ENCODE data around the gene AURKA. TPM values are rescaled to one million over a fixed set of nuclear protein-coding genes. Genes with fewer than 3 reads are reported as not detected.
"Not testable (repeated sequence)": the region's sequence is repeated elsewhere in the genome, so short reads cannot be mapped to it uniquely, and the experiment has no call there.

Gene AURKA
- polyA plus RNA-seq, 3 donors, result 13.5 to 20.0 (median 19.5) TPM

GRCh38 chr20:56343861-56344381, 48.1 kb downstream of the AURKA start:
- DNase-seq (ENCODE audit: extremely low read depth in 1 of 11, low read depth in 9 of 11, low spot score in 4 of 11), result no peak

GRCh38 chr20:56342783-56343182, 49.2 kb downstream of the AURKA start:
- no peak for DNase-seq (ENCODE audit: extremely low read depth in 1 of 11, low read depth in 9 of 11, low spot score in 4 of 11)

DNA sequence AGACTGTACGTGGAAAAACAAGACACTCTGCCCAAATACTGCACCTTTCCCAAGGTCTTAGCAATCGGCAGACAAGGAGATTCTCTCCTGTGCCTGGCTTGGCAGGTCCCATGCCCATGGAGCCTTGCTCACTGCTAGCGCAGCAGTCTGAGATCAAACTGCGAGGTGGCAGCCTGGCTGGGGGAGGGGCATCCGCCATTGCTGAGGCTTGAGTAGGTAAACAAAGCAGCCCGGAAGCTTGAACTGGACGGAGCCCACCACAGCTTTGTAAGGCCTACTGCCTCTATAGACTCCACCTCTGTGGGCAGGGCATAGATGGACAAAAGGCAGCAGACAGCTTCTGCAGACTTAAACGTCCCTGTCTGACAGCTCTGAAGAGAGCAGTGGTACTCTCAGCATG, 55.3 kb downstream of the AURKA start:
- DNase-seq (ENCODE audit: extremely low read depth in 1 of 11, low read depth in 9 of 11, low spot score in 4 of 11), result not testable (repeated sequence)

GRCh38 chr20:56328861-56329260, 63.2 kb downstream of the AURKA start:
- DNase-seq (ENCODE audit: extremely low read depth in 1 of 11, low read depth in 9 of 11, low spot score in 4 of 11), result peak in 10 of 11 donors; percentile 24 to 61 (median 48)

GRCh38 chr20:56324806-56325205, 67.2 kb downstream of the AURKA start:
- no peak for DNase-seq (ENCODE audit: extremely low read depth in 1 of 11, low read depth in 9 of 11, low spot score in 4 of 11)

DNA sequence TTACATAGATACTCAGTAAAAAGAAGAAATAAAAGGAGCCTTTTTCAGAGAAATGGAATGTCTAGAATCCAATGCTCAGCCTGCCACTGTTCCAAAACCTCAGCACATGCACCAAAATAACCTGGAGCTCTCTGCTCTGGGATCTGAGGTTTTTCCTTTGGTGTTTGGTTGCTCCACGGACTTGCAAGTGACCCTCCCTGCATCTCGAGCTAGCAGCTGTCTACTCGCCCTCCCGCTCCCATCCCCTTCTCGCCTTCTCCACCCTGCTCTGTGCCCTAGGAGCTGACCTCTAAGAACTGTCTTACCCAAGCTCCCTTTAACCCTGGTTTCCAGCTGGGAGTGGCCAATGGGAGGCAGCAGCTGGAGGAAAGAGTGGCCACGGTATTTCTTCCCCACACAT, 68.4 kb downstream of the AURKA start:
- DNase-seq (ENCODE audit: extremely low read depth in 1 of 11, low read depth in 9 of 11, low spot score in 4 of 11), result no peak

DNA sequence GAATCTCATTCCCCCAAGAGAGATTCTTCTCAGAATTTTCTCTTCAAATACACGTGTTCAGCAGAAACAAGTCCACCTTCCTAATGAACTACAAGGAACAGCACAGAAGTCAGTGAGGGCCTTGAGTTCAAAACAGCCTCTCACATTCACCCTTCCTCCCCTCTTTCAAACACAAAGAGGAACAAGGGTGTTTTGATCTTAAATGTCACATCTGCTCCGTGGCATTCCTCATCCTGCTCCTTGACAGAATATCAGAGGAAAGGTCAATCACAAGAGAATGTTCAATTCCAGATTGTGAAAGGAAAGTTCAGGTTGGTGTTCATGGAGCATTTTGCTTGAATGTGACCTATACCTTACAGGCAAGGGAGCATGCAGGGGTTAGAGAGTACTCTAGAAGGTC, 68.8 kb downstream of the AURKA start:
- no peak for DNase-seq (ENCODE audit: extremely low read depth in 1 of 11, low read depth in 9 of 11, low spot score in 4 of 11)

DNA sequence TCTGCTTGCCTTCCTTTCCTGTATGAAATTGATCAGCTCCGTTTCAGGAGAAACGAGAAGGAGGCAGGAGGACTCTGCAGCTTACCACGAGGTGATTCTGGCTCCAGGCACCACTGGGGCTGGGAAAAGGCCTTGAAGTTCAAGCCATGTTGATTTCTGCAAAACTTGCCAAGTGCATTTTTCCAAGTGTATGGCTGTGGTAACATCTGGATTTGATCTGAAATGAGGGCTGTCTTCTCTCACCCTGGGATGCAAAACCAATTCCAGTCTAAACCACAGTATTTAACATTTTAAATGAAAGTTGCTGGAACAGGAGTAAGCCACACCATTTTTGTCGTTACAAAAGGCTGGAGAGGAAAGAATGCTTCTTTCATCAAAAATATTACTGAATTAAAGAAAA, 69.3 kb downstream of the AURKA start:
- no peak for DNase-seq (ENCODE audit: extremely low read depth in 1 of 11, low read depth in 9 of 11, low spot score in 4 of 11)

Other genes starting within 250 kb of the AURKA start
- gene MC3R, start 143.5 kb downstream of the AURKA start, polyA plus RNA-seq (ENCODE audit: insufficient read length in 3 of 3), result not detected
- gene FAM210B, start 33.2 kb downstream of the AURKA start, polyA plus RNA-seq (ENCODE audit: insufficient read length in 3 of 3), result 10 to 100 TPM; 35.2 to 45.0 (median 39.5) TPM
- 10 to 100 TPM; 42.8 to 49.7 (median 43.6) TPM for gene CSTF1, start 430 bp upstream of the AURKA start, polyA plus RNA-seq (ENCODE audit: insufficient read length in 3 of 3)
- gene CASS4, start 20.0 kb upstream of the AURKA start, polyA plus RNA-seq (ENCODE audit: insufficient read length in 3 of 3), result 1 to 10 TPM; 2.9 to 3.3 (median 3.1) TPM
- gene RTF2, start 76.4 kb upstream of the AURKA start, polyA plus RNA-seq (ENCODE audit: insufficient read length in 3 of 3), result 100 to 1,000 TPM; 122 to 127 (median 127) TPM
- gene FAM209A, start 132.5 kb upstream of the AURKA start, polyA plus RNA-seq (ENCODE audit: insufficient read length in 3 of 3), result under 1 TPM in 1 of 3 donors, not detected in 2; 0.32 TPM
- gene FAM209B, start 141.0 kb upstream of the AURKA start, polyA plus RNA-seq (ENCODE audit: insufficient read length in 3 of 3), result under 1 TPM; 0.29 to 0.37 (median 0.37) TPM
- gene TFAP2C, start 237.1 kb upstream of the AURKA start, polyA plus RNA-seq (ENCODE audit: insufficient read length in 3 of 3), result 1 to 10 TPM in 1 of 3 donors, under 1 TPM in 2; 0.65 to 1.4 (median 0.83) TPM

Data from renal cortex interstitium (tissue), 11 donors.